ENCODE measurements around the gene PDE2A.

- TF ChIP-seq POLR2A (IDR thresholded peaks at IDR 0.05) (no peak), POLR2AphosphoS5 (IDR thresholded peaks at IDR 0.05) (no peak)
These were observed 30.6 kb upstream of the PDE2A start for GRCh38 chr11:72704783-72705265.

Data from upper lobe of left lung (tissue), 4 donors.